Measurements from ENCODE around the gene FRMD4B. TPM values are rescaled to one million over a fixed set of nuclear protein-coding genes. Genes with fewer than 3 reads are reported as not detected.

Gene FRMD4B
- total and polyA plus RNA-seq, 10 of the 15 experiments (the other 5 are each of a cell fraction or from before 2014, with no cell fraction given), result 3.9 to 11.4 (median 8.0) TPM

GRCh38 chr3:69129531-69129930 is 256.4 kb downstream of the FRMD4B start:
- H4K20me1 ChIP-seq (ENCODE audit: control insufficient read depth, insufficient read depth), result no peaks in the 10 kb centered on the region
- ChIA-PET CTCF (interaction anchor here (2.1 to 3.2 kb wide), 3 partner anchors 9 to 33 kb away, joined by 7 to 17 read pairs (median 14); partner anchors contain the start of gene LMOD3), RAD21 (ENCODE audit: unreplicated experiment) (interaction anchor here (2.0 kb wide), 1 partner anchor 32 kb away, joined by 6 read pairs; no protein-coding TSS in a partner anchor), POLR2A (no interaction called here), SMC1A (ENCODE audit: uncharacterized antibody, unreplicated experiment) (interaction anchor here (0.9 to 1.6 kb wide), 3 partner anchors 9 to 32 kb away, joined by 3 to 5 read pairs (median 3); no protein-coding TSS in a partner anchor)
- DNase-seq (ENCODE audit: low read depth, low spot score), result no peak
- H3K27me3 ChIP-seq (replicated peaks in 1 of 2; ENCODE audit: control insufficient read depth in 2 of 2, insufficient read depth in 2 of 2, low read length in 1 of 2), result no peaks in the 10 kb centered on the region; a peak in 1 of 4 replicates
- H3K9ac ChIP-seq (ENCODE audit: control insufficient read depth, insufficient read depth, low read length), result no peak overlapping the region
- H3K4me1 ChIP-seq (ENCODE audit: control insufficient read depth, insufficient read depth, low read length), result no peaks in the 10 kb centered on the region
- H3K36me3 ChIP-seq (ENCODE audit: control insufficient read depth in 2 of 2, insufficient read depth in 2 of 2, low read length in 1 of 2), result no peaks in the 10 kb centered on the region
- no peaks in the 10 kb centered on the region for H3K79me2 ChIP-seq (ENCODE audit: control insufficient read depth, insufficient read depth, low read length)
- FAIRE-seq, result no peak
- ATAC-seq, result no peak
- no peak overlapping the region for H3K27ac ChIP-seq (ENCODE audit: control insufficient read depth, insufficient read depth)
- WGBS (ENCODE audit: insufficient coverage, insufficient replicate concordance, low lambda C conversion rate, missing lambda C conversion rate), result 0% methylated on average over 1 of the region's 1 CpG
- H3K9me3 ChIP-seq (replicated peaks; ENCODE audit: control insufficient read depth, insufficient read depth, low read length), result no peaks in the 10 kb centered on the region
- H3K4me2 ChIP-seq (ENCODE audit: control insufficient read depth, insufficient read depth), result no peak overlapping the region
- H2AFZ ChIP-seq (ENCODE audit: control insufficient read depth, low read depth, low read length), result no peak overlapping the region
- no TSS peak for BruUV-seq (replicated peaks)
- in situ Hi-C loops (cut with MboI), result loop anchor here (10.0 kb wide), 1 partner anchor 545 kb away; no protein-coding TSS in a partner anchor
- intact Hi-C loops (cut with micrococcal nuclease; ENCODE audit: unreplicated experiment), result loop anchor here (10.0 kb wide), 1 partner anchor 815 kb away; no protein-coding TSS in a partner anchor
- H3K4me3 ChIP-seq, result no peak overlapping the region
- TF ChIP-seq E2F4 (IDR thresholded peaks at IDR 0.05; ENCODE audit: low read depth, low read length) (no peak), STAT1 (conservative IDR thresholded peaks at IDR 0.05) (no peak), CTCF (IDR thresholded peaks at IDR 0.05 in 2 of 3, conservative IDR thresholded peaks at IDR 0.05 in 1 of 3; ENCODE audit: control insufficient read depth in 2 of 3, extremely low read depth in 1 of 3, insufficient read depth in 1 of 3, low read depth in 3 of 3, low read length in 3 of 3) (no peak), CBX3 (IDR thresholded peaks at IDR 0.05; ENCODE audit: borderline replicate concordance, low read depth) (no peak), NRF1 (conservative IDR thresholded peaks at IDR 0.05; ENCODE audit: low read depth, low read length) (no peak), E4F1 (IDR thresholded peaks at IDR 0.05; ENCODE audit: borderline replicate concordance, partially characterized antibody) (no peak), ZBTB40 (IDR thresholded peaks at IDR 0.05; ENCODE audit: borderline replicate concordance) (no peak), BHLHE40 (IDR thresholded peaks at IDR 0.05; ENCODE audit: borderline replicate concordance in 1 of 2, low read depth in 2 of 2, low read length in 1 of 2) (no peak), NR2C1 (IDR thresholded peaks at IDR 0.05) (no peak), RCOR1 (conservative IDR thresholded peaks at IDR 0.05; ENCODE audit: low read depth, low read length) (no peak), SREBF1 (IDR thresholded peaks at IDR 0.05; ENCODE audit: low read length) (no peak)
